HL-60 (cell line): Measurements from ENCODE around the gene DBNDD1.
"Not testable (repeated sequence)": the region's sequence is repeated elsewhere in the genome, so short reads cannot be mapped to it uniquely, and the experiment has no call there.

Source experiments
- SPI1 ChIP-seq: IDR thresholded peaks from 2 replicates; pipeline ENCODE4 v1.6.1; 2012; ENCODE audit warnings: low read depth, mild to moderate bottlenecking, borderline replicate concordance
- TF ChIP-seq, protein P1 (sequence below): IDR thresholded peaks from one replicate; pipeline ENCODE4 v1.5.1; 2011; ENCODE audit warnings: low read length, control low read depth, inconsistent platforms; ENCODE audit not compliant: insufficient read depth
- TF ChIP-seq, protein P2 (sequence below): IDR thresholded peaks from 2 replicates; pipeline ENCODE4 v1.6.1; 2012; ENCODE audit warnings: low read depth; ENCODE audit not compliant: insufficient replicate concordance

- TF ChIP-seq, protein P1, sequence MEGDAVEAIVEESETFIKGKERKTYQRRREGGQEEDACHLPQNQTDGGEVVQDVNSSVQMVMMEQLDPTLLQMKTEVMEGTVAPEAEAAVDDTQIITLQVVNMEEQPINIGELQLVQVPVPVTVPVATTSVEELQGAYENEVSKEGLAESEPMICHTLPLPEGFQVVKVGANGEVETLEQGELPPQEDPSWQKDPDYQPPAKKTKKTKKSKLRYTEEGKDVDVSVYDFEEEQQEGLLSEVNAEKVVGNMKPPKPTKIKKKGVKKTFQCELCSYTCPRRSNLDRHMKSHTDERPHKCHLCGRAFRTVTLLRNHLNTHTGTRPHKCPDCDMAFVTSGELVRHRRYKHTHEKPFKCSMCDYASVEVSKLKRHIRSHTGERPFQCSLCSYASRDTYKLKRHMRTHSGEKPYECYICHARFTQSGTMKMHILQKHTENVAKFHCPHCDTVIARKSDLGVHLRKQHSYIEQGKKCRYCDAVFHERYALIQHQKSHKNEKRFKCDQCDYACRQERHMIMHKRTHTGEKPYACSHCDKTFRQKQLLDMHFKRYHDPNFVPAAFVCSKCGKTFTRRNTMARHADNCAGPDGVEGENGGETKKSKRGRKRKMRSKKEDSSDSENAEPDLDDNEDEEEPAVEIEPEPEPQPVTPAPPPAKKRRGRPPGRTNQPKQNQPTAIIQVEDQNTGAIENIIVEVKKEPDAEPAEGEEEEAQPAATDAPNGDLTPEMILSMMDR = not testable (repeated sequence)
- TF ChIP-seq SPI1 = not testable (repeated sequence)
- TF ChIP-seq, protein P2, sequence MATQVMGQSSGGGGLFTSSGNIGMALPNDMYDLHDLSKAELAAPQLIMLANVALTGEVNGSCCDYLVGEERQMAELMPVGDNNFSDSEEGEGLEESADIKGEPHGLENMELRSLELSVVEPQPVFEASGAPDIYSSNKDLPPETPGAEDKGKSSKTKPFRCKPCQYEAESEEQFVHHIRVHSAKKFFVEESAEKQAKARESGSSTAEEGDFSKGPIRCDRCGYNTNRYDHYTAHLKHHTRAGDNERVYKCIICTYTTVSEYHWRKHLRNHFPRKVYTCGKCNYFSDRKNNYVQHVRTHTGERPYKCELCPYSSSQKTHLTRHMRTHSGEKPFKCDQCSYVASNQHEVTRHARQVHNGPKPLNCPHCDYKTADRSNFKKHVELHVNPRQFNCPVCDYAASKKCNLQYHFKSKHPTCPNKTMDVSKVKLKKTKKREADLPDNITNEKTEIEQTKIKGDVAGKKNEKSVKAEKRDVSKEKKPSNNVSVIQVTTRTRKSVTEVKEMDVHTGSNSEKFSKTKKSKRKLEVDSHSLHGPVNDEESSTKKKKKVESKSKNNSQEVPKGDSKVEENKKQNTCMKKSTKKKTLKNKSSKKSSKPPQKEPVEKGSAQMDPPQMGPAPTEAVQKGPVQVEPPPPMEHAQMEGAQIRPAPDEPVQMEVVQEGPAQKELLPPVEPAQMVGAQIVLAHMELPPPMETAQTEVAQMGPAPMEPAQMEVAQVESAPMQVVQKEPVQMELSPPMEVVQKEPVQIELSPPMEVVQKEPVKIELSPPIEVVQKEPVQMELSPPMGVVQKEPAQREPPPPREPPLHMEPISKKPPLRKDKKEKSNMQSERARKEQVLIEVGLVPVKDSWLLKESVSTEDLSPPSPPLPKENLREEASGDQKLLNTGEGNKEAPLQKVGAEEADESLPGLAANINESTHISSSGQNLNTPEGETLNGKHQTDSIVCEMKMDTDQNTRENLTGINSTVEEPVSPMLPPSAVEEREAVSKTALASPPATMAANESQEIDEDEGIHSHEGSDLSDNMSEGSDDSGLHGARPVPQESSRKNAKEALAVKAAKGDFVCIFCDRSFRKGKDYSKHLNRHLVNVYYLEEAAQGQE = not testable (repeated sequence)
Measured at GRCh38 chr16:89994721-89995474, 24.4 kb downstream of the DBNDD1 start.
